Keratinocyte (primary cell): ENCODE measurements around the gene ENPP3.

Experiments
- CTCF ChIP-seq, 3 experiments: IDR thresholded peaks in 1 of 3; conservative IDR thresholded peaks in 1 of 3; optimal IDR thresholded peaks in 1 of 3; 2 replicates in 2 of 3; 3 replicates in 1 of 3; pipeline versions ENCODE3 to v1.5.1; 2011; ENCODE audit warnings: low read length in 3 of 3, mild to moderate bottlenecking in 3 of 3, moderate library complexity in 2 of 3, control low read depth in 1 of 3, inconsistent platforms in 1 of 3; ENCODE audit not compliant: insufficient read depth in 2 of 3; ENCODE audit errors: extremely low read depth in 1 of 3
- EZH2 ChIP-seq: IDR thresholded peaks from one replicate; pipeline ENCODE4 v1.6.1; 2012; ENCODE audit warnings: inconsistent platforms, mild to moderate bottlenecking, low read length, moderate library complexity

DNA sequence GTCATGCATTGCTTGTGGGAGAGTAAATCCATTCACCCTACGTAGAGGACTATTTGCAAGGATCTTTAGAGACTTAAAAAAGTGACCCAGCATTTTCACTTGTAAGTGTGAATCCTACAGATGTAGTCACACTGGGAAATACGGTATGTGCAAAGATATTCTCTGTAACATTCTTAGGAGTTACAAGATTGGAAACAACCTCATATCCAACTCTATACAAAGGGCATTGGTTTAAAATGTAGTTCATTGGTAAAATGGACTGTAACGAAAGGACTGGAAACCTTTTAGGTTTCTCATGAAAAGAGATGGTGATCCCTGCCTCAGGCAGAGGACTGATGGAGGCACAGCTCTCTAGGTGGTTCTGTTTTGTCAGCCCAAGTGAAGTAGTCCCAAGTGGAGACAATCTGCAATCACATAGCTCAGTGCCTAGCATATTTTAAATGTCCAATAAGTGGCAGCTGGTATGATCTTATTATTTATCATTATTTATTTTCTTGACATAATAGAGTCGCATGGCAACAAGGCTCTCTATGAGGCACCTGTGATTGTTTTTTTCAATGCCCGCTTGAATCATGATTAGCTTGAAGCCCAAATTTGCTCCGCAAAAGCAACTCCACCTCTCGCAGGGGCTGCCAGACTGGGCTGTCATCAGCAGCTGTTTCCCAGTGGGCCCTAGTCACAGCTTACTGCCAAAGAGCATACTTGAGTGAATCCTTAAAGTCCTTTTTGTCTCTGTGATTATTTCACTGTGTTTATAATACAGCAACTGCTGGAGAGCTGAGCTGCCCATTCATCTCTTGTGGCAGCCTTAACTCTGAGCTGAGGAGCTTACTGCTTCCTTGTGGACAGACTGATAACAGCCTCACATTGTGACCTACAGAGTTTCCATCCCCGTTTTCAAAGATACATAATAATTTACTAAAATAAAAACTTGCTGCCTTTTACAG, 150.9 kb downstream of the ENPP3 start:
- TF ChIP-seq CTCF (optimal IDR thresholded peaks at IDR 0.05 in 1 of 3, IDR thresholded peaks at IDR 0.05 in 1 of 3, conservative IDR thresholded peaks at IDR 0.05 in 1 of 3; ENCODE audit: extremely low read depth in 1 of 3, insufficient read depth in 2 of 3, low read length in 3 of 3) (no peak), EZH2 (no peak)
